Measurements from ENCODE around the gene SHISAL2A. TPM values are rescaled to one million over a fixed set of nuclear protein-coding genes. Genes with fewer than 3 reads are reported as not detected.

The SHISAL2A gene
- total RNA-seq (2014; rRNA removed; shearing (Covaris generic)): not detected in 2 replicates

GRCh38 chr1:52632732-52633290, at the start of gene SHISAL2A:
Gene SHISAL2A (plus strand): TSS chr1:52633168. CDS start chr1:52633494, 326 bp downstream.
- Histone ChIP-seq H3K36me3 (no peaks in the 10 kb centered on the region), H3K4me3 (no peak within 1 kb of the TSS), H3K9me3 (replicated peaks) (no peaks in the 10 kb centered on the region), H3K27ac (no peak within 1 kb of the TSS), H3K27me3 (replicated peaks) (no peaks in the 10 kb centered on the region), H3K4me1 (replicated peaks) (peaks cover 62% of the 10 kb centered on the region)
- no peak for DNase-seq (ENCODE audit: low read depth in 1 of 2, low spot score in 2 of 2)

GRCh38 chr1:52585474-52585873, 47.5 kb upstream of the SHISAL2A start:
- Histone ChIP-seq H3K27ac (no peak overlapping the region), H3K4me1 (replicated peaks) (peaks cover 5% of the 10 kb centered on the region; the same call in 1 of the 2 replicates), H3K4me3 (no peak overlapping the region), H3K36me3 (no peaks in the 10 kb centered on the region), H3K27me3 (replicated peaks) (no peaks in the 10 kb centered on the region), H3K9me3 (replicated peaks) (no peaks in the 10 kb centered on the region)
- no peak for DNase-seq (ENCODE audit: low read depth in 1 of 2, low spot score in 2 of 2)

GRCh38 chr1:52588027-52588426, 44.9 kb upstream of the SHISAL2A start:
- Histone ChIP-seq H3K9me3 (replicated peaks) (no peaks in the 10 kb centered on the region), H3K27me3 (replicated peaks) (no peaks in the 10 kb centered on the region), H3K4me3 (no peak overlapping the region), H3K36me3 (no peaks in the 10 kb centered on the region), H3K27ac (no peak overlapping the region), H3K4me1 (replicated peaks) (no peaks in the 10 kb centered on the region)
- DNase-seq (ENCODE audit: low read depth in 1 of 2, low spot score in 2 of 2): no peak

DNA sequence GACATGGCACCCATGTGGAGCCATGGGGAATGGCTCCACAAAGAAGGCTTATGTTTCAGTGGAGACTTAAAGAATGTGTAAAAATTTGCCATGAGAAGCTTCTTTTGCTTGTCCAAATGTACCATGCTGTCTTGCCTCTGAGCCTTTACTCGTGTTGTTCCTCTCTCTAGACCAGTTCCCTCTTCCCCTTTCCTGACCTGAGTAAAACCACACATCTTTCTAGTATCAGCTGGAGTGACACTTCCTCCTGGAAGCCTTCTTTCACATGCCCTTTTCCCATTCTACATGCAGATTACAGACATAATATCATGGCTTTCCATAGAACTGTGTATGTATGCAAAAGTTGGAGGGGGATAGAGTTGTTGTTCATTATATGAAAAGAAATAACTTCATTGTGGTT, 44.4 kb upstream of the SHISAL2A start:
- Histone ChIP-seq H3K27me3 (replicated peaks) (no peaks in the 10 kb centered on the region), H3K4me3 (no peak overlapping the region), H3K36me3 (no peaks in the 10 kb centered on the region), H3K4me1 (replicated peaks) (no peaks in the 10 kb centered on the region), H3K27ac (no peak overlapping the region), H3K9me3 (replicated peaks) (no peaks in the 10 kb centered on the region)
- DNase-seq (ENCODE audit: low read depth in 1 of 2, low spot score in 2 of 2): no peak

DNA sequence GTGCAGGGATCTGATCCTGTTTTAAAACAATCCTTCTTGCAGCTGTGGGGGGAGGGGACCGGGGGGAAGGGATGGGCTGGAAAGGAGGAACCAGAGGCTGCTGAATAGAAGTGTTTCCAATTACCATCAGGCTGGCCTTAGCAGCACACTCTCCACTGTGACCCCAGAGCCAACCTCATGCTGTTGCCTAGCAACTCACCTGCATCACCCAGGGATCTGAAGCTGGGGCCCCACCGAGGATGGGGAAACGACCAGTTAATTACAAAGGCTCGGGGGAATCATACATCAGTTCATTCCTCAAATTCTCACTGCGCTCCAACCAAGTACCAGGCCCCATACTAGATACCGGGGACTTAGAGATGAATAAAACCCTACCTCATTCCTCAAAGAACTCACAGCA, 42.7 kb upstream of the SHISAL2A start:
- H3K9me3 ChIP-seq (replicated peaks): no peaks in the 10 kb centered on the region
- no peaks in the 10 kb centered on the region for H3K36me3 ChIP-seq
- H3K27me3 ChIP-seq (replicated peaks): no peaks in the 10 kb centered on the region
- no peak overlapping the region for H3K4me3 ChIP-seq
- H3K4me1 ChIP-seq (replicated peaks): no peaks in the 10 kb centered on the region
- DNase-seq (ENCODE audit: low read depth in 1 of 2, low spot score in 2 of 2): no peak
- H3K27ac ChIP-seq: no peak overlapping the region

GRCh38 chr1:52592637-52593323, 40.2 kb upstream of the SHISAL2A start:
- Histone ChIP-seq H3K4me1 (replicated peaks) (no peaks in the 10 kb centered on the region), H3K36me3 (no peaks in the 10 kb centered on the region), H3K9me3 (replicated peaks) (no peaks in the 10 kb centered on the region), H3K27me3 (replicated peaks) (no peaks in the 10 kb centered on the region), H3K4me3 (no peak overlapping the region), H3K27ac (no peak overlapping the region)
- DNase-seq (ENCODE audit: low read depth in 1 of 2, low spot score in 2 of 2): no peak

- H3K4me1 ChIP-seq (replicated peaks): no peaks in the 10 kb centered on the region
- DNase-seq (ENCODE audit: low read depth in 1 of 2, low spot score in 2 of 2): no peak
- no peak overlapping the region for H3K27ac ChIP-seq
- H3K27me3 ChIP-seq (replicated peaks): no peaks in the 10 kb centered on the region
- no peaks in the 10 kb centered on the region for H3K9me3 ChIP-seq (replicated peaks)
- H3K4me3 ChIP-seq: no peak overlapping the region
- H3K36me3 ChIP-seq: no peaks in the 10 kb centered on the region
These were observed 39.5 kb upstream of the SHISAL2A start for GRCh38 chr1:52593495-52593894.

- no peak for DNase-seq (ENCODE audit: low read depth in 1 of 2, low spot score in 2 of 2)
- Histone ChIP-seq H3K9me3 (replicated peaks) (no peaks in the 10 kb centered on the region), H3K27ac (no peak overlapping the region), H3K4me1 (replicated peaks) (no peaks in the 10 kb centered on the region), H3K4me3 (no peak overlapping the region), H3K27me3 (replicated peaks) (no peaks in the 10 kb centered on the region), H3K36me3 (no peaks in the 10 kb centered on the region)
These were observed 37.9 kb upstream of the SHISAL2A start for GRCh38 chr1:52595061-52595460.

DNA sequence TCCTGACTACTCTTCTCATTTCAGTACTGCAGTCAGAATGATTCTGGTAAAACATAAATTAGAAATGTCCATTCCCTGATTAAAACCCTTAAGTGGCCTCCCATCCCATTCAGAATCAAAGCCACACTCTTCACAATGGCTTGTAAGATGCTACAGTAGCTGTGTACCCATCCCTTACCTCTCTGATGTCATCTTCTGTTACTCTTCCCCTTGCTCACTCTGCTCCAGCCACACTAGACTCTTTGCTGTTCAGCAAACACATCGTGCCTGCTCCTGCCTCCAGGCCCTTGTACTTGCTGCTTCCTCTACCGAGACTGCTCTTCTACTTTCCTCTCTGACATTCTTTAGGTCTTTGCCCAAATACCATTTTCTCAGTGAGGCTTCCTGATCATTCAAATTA, 35.1 kb upstream of the SHISAL2A start:
- Histone ChIP-seq H3K27me3 (replicated peaks) (no peaks in the 10 kb centered on the region), H3K4me3 (no peak overlapping the region), H3K4me1 (replicated peaks) (peaks cover 12% of the 10 kb centered on the region), H3K9me3 (replicated peaks) (no peaks in the 10 kb centered on the region), H3K36me3 (peaks cover 3% of the 10 kb centered on the region; the same call in 1 of the 2 replicates), H3K27ac (no peak overlapping the region)
- no peak for DNase-seq (ENCODE audit: low read depth in 1 of 2, low spot score in 2 of 2)

GRCh38 chr1:52598729-52599128, 34.2 kb upstream of the SHISAL2A start:
- no peaks in the 10 kb centered on the region for H3K27me3 ChIP-seq (replicated peaks)
- no peak for DNase-seq (ENCODE audit: low read depth in 1 of 2, low spot score in 2 of 2)
- no peaks in the 10 kb centered on the region for H3K9me3 ChIP-seq (replicated peaks)
- peaks cover 3% of the 10 kb centered on the region; the same call in 1 of the 2 replicates for H3K36me3 ChIP-seq
- H3K4me1 ChIP-seq (replicated peaks): peaks cover 20% of the 10 kb centered on the region
- no peak overlapping the region for H3K4me3 ChIP-seq
- no peak overlapping the region for H3K27ac ChIP-seq

GRCh38 chr1:52599236-52599635, 33.7 kb upstream of the SHISAL2A start:
- no peak for DNase-seq (ENCODE audit: low read depth in 1 of 2, low spot score in 2 of 2)
- no peaks in the 10 kb centered on the region for H3K27me3 ChIP-seq (replicated peaks)
- peaks cover 3% of the 10 kb centered on the region; the same call in 1 of the 2 replicates for H3K36me3 ChIP-seq
- H3K9me3 ChIP-seq (replicated peaks): no peaks in the 10 kb centered on the region
- H3K4me1 ChIP-seq (replicated peaks): peaks cover 25% of the 10 kb centered on the region
- H3K4me3 ChIP-seq: no peak overlapping the region
- no peak overlapping the region for H3K27ac ChIP-seq

DNA sequence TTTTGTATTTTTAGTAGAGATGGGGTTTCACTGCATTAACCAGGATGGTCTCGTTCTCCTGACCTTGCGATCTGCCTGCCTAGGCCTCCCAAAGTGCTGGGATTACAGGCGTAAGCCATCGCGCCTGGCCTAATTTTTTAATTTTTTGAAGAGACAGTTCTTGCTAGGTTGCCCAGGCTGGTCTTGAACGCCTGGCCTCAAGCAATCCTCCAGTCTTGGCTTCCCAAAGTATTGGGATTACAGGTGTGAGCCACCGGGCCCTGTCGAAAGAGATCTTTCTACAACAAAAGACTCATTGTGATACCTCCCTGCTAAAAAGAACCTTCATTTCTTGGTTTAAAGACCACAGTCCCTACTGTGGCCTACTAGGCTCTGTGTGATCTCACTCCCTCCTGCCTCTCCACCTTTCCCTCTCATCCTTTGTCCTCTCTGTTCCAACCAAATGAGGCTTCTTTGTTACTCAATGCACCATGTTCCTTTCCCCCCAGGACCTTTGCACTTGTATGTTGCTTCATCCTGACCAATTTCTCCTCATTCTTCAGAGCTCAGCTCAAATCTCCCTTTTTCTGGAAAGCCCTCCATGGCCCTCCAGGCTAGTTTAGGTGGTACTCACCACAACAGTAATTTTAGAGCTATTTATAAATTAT, 32.3 kb upstream of the SHISAL2A start:
- no peaks in the 10 kb centered on the region for H3K9me3 ChIP-seq (replicated peaks)
- no peak for DNase-seq (ENCODE audit: low read depth in 1 of 2, low spot score in 2 of 2)
- H3K4me3 ChIP-seq: no peak overlapping the region
- H3K36me3 ChIP-seq: peaks cover 3% of the 10 kb centered on the region; the same call in 1 of the 2 replicates
- H3K27ac ChIP-seq: no peak overlapping the region
- H3K27me3 ChIP-seq (replicated peaks): no peaks in the 10 kb centered on the region
- H3K4me1 ChIP-seq (replicated peaks): peaks cover 28% of the 10 kb centered on the region

DNA sequence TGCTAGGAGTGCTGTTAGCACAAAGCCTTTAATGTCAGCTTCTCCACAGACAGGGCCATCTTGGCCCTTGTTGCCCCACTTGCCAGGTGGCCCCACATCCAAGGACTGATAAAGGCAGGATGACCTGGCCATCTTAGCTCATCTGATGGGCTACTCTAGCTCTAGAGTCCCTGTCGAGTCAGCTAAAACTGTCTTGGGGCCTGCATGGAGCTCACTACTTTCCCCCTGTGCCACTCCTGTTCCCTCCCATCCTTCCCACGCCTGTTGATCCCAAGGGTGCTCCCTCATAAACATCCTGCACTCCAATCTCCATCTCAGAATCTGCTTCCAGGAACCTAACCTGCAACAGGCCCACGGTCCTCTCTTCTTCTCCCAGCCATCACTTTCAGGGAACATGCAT, 31.4 kb upstream of the SHISAL2A start:
- Histone ChIP-seq H3K9me3 (replicated peaks) (no peaks in the 10 kb centered on the region), H3K36me3 (peaks cover 3% of the 10 kb centered on the region), H3K4me3 (0 out of 2 replicates have a peak overlapping the region, but pooled peaks have one; percentile 51), H3K27me3 (replicated peaks) (no peaks in the 10 kb centered on the region), H3K4me1 (replicated peaks) (peaks cover 28% of the 10 kb centered on the region), H3K27ac (peak overlapping the region; percentile 71; the same call in 1 of the 2 replicates)
- DNase-seq (ENCODE audit: low read depth in 1 of 2, low spot score in 2 of 2): no peak
